ENCODE data around the gene MMP17.

- no peak for TF ChIP-seq EP300 (IDR thresholded peaks at IDR 0.05; ENCODE audit: borderline replicate concordance in 1 of 2, control insufficient read depth in 1 of 2, low read depth in 2 of 2, low read length in 2 of 2)
- TF ChIP-seq HDAC6 (IDR thresholded peaks at IDR 0.05; ENCODE audit: unreplicated experiment): no peak
- no peak for TF ChIP-seq CBX3 (IDR thresholded peaks at IDR 0.05; ENCODE audit: borderline replicate concordance, low read depth)
- TF ChIP-seq BRCA1 (IDR thresholded peaks at IDR 0.05; ENCODE audit: low read depth, low read length): no peak
- TF ChIP-seq EZH2 (IDR thresholded peaks at IDR 0.05; ENCODE audit: borderline replicate concordance, control insufficient read depth, low read depth, low read length): no peak
- TF ChIP-seq, protein P1, sequence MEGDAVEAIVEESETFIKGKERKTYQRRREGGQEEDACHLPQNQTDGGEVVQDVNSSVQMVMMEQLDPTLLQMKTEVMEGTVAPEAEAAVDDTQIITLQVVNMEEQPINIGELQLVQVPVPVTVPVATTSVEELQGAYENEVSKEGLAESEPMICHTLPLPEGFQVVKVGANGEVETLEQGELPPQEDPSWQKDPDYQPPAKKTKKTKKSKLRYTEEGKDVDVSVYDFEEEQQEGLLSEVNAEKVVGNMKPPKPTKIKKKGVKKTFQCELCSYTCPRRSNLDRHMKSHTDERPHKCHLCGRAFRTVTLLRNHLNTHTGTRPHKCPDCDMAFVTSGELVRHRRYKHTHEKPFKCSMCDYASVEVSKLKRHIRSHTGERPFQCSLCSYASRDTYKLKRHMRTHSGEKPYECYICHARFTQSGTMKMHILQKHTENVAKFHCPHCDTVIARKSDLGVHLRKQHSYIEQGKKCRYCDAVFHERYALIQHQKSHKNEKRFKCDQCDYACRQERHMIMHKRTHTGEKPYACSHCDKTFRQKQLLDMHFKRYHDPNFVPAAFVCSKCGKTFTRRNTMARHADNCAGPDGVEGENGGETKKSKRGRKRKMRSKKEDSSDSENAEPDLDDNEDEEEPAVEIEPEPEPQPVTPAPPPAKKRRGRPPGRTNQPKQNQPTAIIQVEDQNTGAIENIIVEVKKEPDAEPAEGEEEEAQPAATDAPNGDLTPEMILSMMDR (IDR thresholded peaks at IDR 0.05 in 2 of 3, conservative IDR thresholded peaks at IDR 0.05 in 1 of 3; ENCODE audit: control insufficient read depth in 2 of 3, extremely low read depth in 1 of 3, insufficient read depth in 1 of 3, low read depth in 3 of 3, low read length in 3 of 3): no peak
Observed at GRCh38 chr12:131834798-131835615, 6.8 kb downstream of the MMP17 start.

All from GM12878 (cell line).